Aorta (tissue), 5 donors: Measurements from ENCODE around the gene SMIM24. TPM values are rescaled to one million over a fixed set of nuclear protein-coding genes. Genes with fewer than 3 reads are reported as not detected.

Experiments used
- ATAC-seq: fragments of 200-7000 bp; cut with Tn5 transposase; one replicate; pipeline ENCODE4 v1.9.1; 2022; ENCODE audit warnings: moderate library complexity; ENCODE audit not compliant: low FRiP score
- DNase-seq, 2 donors: peaks; one replicate each; pipeline ENCODE4 v3.0.0-alpha.2; 2020
- H3K27ac ChIP-seq, 2 donors: one replicate each; pipeline ENCODE4 v1.5.1; 2013; ENCODE audit warnings: low read length in 2 of 2, mild to moderate bottlenecking in 2 of 2, moderate library complexity in 2 of 2, control low read depth in 1 of 2, inconsistent platforms in 1 of 2, low read depth in 1 of 2
- H3K27me3 ChIP-seq, 2 donors: one replicate each; pipeline ENCODE4 v1.6.1; 2013; ENCODE audit warnings: control low read depth in 1 of 2, low read length in 1 of 2, mild to moderate bottlenecking in 1 of 2, moderate library complexity in 1 of 2; ENCODE audit not compliant: insufficient read depth in 2 of 2, control insufficient read depth in 1 of 2
- H3K36me3 ChIP-seq, 2 donors: one replicate each; pipeline ENCODE4 v1.6.1; 2013; ENCODE audit warnings: control low read depth in 1 of 2, low read length in 1 of 2, mild to moderate bottlenecking in 1 of 2; ENCODE audit not compliant: insufficient read depth in 2 of 2, control insufficient read depth in 1 of 2
- H3K4me1 ChIP-seq, 2 donors: one replicate each; pipeline ENCODE4 v1.6.1; 2013; ENCODE audit warnings: low read length in 2 of 2, control low read depth in 1 of 2, mild to moderate bottlenecking in 1 of 2, moderate library complexity in 1 of 2; ENCODE audit not compliant: insufficient read depth in 2 of 2, control insufficient read depth in 1 of 2
- H3K4me3 ChIP-seq, 2 donors: one replicate each; pipeline ENCODE4 v1.5.1; 2013; ENCODE audit warnings: low read length in 2 of 2, control low read depth in 1 of 2, mild to moderate bottlenecking in 1 of 2
- H3K9me3 ChIP-seq: one replicate; pipeline ENCODE4 v1.6.1; 2013; ENCODE audit warnings: mild to moderate bottlenecking, low read length; ENCODE audit not compliant: control insufficient read depth
- WGBS, 2 donors: extraction: QIAGEN DNeasy Blood & Tissue Kit; methylation state at CpG; one replicate each; pipeline ENCODE4 v1.1.7; 2013; 5-methylcytosine and 5-hydroxymethylcytosine counted together
- intact Hi-C, 2 donors: fragments of 100-400 bp; cut with DNase I; formaldehyde crosslinking; loops; one replicate each; pipeline versions ENCODE4 v1.14.2 to v1.15.0; 2022
- polyA plus RNA-seq, 2 donors: library from polyadenylated mRNA; stranded (reverse); fragments of 200-250 nt; gene quantifications; one replicate each; pipeline ENCODE4 v1.2.3, GENCODE V29; 2013
- total RNA-seq, 2 donors: library from RNA; stranded (reverse); fragmentation: NEBNext Ultra II Directional; extraction: Animal tissue kit (Norgen Biotek cat#: 25700); gene quantifications; one replicate each; pipeline ENCODE4 v1.2.1, GENCODE V29; 2021
- donor health status: healthy with polysubstance abuse.
- donor health status: Bipolar disorder and iron deficiency.
- donor health status: DM: no; HTN: no; CAD: no.
- donor health status: DM: no; HTN: no; CAD: no.
- donor health status: DM: yes; HTN: yes; CAD: no.

Gene SMIM24
- total and polyA plus RNA-seq, 4 donors: 0.67 to 62.6 TPM; not detected in 2

DNA sequence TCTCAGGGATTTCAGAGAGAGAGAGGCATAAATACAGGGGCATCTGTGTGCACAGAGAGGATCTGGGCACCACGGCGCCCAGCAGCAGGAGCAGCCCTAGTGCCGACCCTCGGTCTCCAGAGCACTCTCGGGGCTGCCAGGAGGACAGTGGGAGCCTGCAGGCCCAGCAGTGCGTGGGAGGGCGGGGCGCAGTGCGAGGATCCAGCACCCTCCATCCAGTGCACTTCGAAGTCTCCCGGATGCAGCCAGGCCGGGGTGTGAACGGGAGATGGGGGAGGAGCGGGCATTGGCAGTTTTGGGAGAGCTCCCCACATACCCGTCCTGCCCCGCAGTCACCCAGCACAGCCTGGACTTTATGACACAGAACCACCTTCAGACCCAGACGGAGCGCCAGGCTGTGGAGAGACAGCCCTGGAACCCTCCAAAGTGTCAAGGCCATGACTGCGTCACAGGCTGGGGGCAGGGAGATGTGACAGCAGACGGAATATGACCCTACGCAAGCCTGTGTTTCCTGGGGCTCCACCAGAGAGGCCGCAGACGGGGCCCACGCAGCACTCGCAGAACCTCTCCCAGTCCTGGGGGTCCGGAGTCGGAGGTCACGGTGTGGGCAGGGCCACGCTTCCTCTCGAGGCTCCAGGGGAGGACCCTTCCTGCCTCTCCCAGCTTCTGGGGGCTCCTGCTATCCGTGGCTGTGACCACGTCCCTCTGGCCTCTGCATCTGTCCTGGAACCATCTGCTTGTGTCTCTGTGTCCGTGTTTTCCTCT is 43.9 kb upstream of the SMIM24 start:
- Histone ChIP-seq H3K9me3 (no peaks in the 10 kb centered on the region), H3K27ac (no peak overlapping the region), H3K27me3 (no peaks in the 10 kb centered on the region), H3K4me1 (no peaks in the 10 kb centered on the region), H3K36me3 (no peaks in the 10 kb centered on the region), H3K4me3 (no peak overlapping the region)
- ATAC-seq (no peak), DNase-seq (no peak)
- intact Hi-C loops: no loop called here
- 89 to 91% methylated on average over 33 of the region's 33 CpGs for WGBS, 2 donors

DNA sequence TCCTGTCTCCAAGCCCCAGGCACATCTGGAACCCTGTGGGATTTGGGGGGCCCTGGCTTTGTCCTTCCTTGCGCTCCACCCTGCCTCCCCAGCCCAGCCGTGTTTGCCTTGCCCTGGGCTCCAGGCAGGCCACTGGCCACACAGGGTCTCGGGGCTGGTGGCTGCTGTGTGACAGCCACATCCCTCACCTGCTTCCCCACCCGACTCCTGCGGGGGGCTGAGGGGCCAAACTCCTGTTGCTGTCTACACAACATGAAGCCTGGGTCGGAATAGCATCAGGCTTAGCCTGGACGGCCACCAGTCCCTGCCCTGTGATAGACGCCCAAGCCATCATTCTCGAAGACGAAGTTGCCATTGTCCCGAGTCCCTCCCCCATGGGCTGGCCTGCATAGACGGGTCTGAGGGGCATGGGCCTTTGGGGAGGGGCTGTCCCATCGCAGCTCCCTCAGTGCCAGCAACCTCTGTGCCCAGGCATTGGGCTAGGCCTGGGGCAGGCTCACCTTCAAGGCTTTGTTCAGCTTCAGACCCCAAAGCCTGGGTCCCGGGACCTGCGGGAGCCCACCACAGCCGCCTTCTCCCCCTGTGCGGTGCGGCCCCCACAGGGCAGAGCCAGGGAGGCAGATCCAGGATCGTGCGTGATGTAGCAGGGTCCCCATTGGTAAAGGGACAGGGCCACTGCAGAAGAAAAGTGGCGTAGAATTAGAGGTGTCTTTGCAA is 43.2 kb upstream of the SMIM24 start:
- DNase-seq: no peak
- 86 to 88% methylated on average over 21 of the region's 21 CpGs for WGBS, 2 donors
- Histone ChIP-seq H3K9me3 (no peaks in the 10 kb centered on the region), H3K27me3 (no peaks in the 10 kb centered on the region), H3K4me1 (no peaks in the 10 kb centered on the region), H3K4me3 (no peak overlapping the region), H3K36me3 (no peaks in the 10 kb centered on the region), H3K27ac (no peak overlapping the region)
- ATAC-seq: no peak
- intact Hi-C loops: no loop called here

DNA sequence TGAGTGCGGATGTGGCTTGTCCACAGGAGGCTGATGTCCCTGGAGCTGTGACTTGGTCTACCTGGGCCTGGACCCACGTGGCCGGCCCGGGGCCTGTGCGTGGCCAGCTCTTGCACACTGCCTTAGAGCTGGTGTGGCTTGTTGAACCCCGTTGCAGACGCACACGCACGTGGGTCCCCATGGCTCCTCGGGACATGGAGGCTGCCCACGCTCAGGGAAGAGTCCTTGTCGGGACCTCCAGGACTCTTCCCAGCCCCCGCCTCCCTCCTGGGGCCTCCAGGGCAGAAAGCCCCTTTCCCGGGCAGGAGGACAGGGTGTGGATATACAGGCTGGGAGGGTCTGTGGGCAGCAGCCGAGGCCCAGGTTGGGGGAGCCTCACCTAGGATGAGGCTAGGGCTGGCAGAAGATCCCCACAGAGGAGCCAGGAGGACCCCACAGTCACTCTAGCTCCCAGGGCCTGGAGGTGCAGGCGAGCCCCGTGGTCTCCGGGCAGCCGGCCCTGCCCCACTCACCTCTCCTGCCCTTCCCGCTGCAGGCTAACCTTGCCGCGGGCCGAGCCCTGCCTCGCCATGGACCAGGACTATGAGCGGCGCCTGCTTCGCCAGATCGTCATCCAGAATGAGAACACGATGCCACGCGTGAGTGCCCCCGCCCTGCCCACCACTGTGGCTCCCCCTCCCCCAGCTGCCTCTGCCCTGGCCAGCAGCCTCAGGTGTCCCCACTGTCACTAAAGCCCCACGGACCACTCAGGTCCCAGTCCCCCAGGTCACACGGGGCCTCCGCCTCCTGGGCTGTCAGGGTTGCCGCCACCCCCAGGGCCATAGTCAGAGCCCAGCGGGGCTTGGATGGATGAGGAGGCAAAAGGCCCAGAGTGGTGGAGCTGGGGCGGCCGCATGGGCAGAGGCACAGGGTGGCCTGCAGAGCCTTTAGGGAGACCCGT is 42.4 kb upstream of the SMIM24 start:
- Histone ChIP-seq H3K9me3 (no peaks in the 10 kb centered on the region), H3K4me1 (no peaks in the 10 kb centered on the region), H3K36me3 (no peaks in the 10 kb centered on the region), H3K4me3 (no peak overlapping the region), H3K27ac (no peak overlapping the region), H3K27me3 (no peaks in the 10 kb centered on the region)
- no peak for DNase-seq
- WGBS, 2 donors: 90 to 92% methylated on average over 40 of the region's 40 CpGs
- intact Hi-C loops: no loop called here
- ATAC-seq: no peak

GRCh38 chr19:3521104-3521445 is 40.8 kb upstream of the SMIM24 start:
- WGBS, 2 donors: 85 to 86% methylated on average over 7 of the region's 7 CpGs
- no peak overlapping the region for H3K27ac ChIP-seq
- H3K4me1 ChIP-seq: no peaks in the 10 kb centered on the region
- H3K4me3 ChIP-seq: no peak overlapping the region
- H3K9me3 ChIP-seq: no peaks in the 10 kb centered on the region
- ATAC-seq: no peak
- DNase-seq: no peak
- H3K36me3 ChIP-seq: no peaks in the 10 kb centered on the region
- no peaks in the 10 kb centered on the region for H3K27me3 ChIP-seq
- intact Hi-C loops: no loop called here

- intact Hi-C loops: no loop called here
- 83 to 85% methylated on average over 37 of the region's 37 CpGs for WGBS, 2 donors
- Histone ChIP-seq H3K4me3 (no peak overlapping the region), H3K27ac (no peak overlapping the region), H3K27me3 (no peaks in the 10 kb centered on the region), H3K4me1 (no peaks in the 10 kb centered on the region), H3K9me3 (no peaks in the 10 kb centered on the region), H3K36me3 (no peaks in the 10 kb centered on the region)
- DNase-seq (no peak), ATAC-seq (no peak)
Measured at GRCh38 chr19:3520166-3521103, 40.1 kb upstream of the SMIM24 start.

- WGBS, 2 donors: 80% methylated on average over 12 to 18 of the region's 18 CpGs
Measured at GRCh38 chr19:3519126-3519525, 38.8 kb upstream of the SMIM24 start.

GRCh38 chr19:3518659-3519058 is 38.3 kb upstream of the SMIM24 start:
- no peaks in the 10 kb centered on the region for H3K36me3 ChIP-seq

More at GRCh38 chr19:3519126-3519525, 38.8 kb upstream of the SMIM24 start:
- Histone ChIP-seq H3K36me3 (no peaks in the 10 kb centered on the region), H3K9me3 (no peaks in the 10 kb centered on the region), H3K4me1 (no peaks in the 10 kb centered on the region), H3K4me3 (no peak overlapping the region), H3K27me3 (no peaks in the 10 kb centered on the region), H3K27ac (no peak overlapping the region)
- ATAC-seq: no peak
- intact Hi-C loops: no loop called here
- no peak for DNase-seq

DNA sequence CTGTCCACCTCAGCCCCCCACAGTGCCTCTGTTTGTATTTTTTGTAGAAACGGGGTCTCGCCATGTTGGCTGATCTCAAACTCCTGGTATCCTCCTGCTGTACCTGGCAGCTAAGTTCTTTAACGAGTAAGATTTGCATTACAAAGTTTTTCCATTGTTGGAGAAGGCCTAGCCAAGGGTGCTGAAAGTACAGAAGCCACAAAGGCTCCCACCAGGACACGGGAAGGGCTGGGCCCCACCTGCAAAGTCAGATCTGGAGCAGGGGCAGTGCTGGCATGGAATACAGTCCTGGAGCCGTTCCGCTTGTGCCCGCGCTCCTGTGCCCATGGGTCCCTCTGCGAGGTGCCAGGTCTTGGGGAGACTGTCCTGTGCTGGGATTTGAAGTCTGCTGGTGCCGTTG is 37.9 kb upstream of the SMIM24 start:
- no peaks in the 10 kb centered on the region for H3K27me3 ChIP-seq
- H3K36me3 ChIP-seq: no peaks in the 10 kb centered on the region
- 67 to 75% methylated on average over 10 of the region's 10 CpGs for WGBS, 2 donors
- no peak overlapping the region for H3K4me3 ChIP-seq
- DNase-seq: no peak
- no peak for ATAC-seq
- H3K4me1 ChIP-seq: no peaks in the 10 kb centered on the region
- H3K27ac ChIP-seq: no peak overlapping the region
- intact Hi-C loops: no loop called here
- no peaks in the 10 kb centered on the region for H3K9me3 ChIP-seq

More at GRCh38 chr19:3518659-3519058, 38.3 kb upstream of the SMIM24 start:
- DNase-seq (no peak), ATAC-seq (no peak)
- Histone ChIP-seq H3K9me3 (no peaks in the 10 kb centered on the region), H3K4me3 (no peak overlapping the region), H3K27me3 (no peaks in the 10 kb centered on the region), H3K4me1 (no peaks in the 10 kb centered on the region), H3K27ac (no peak overlapping the region)
- intact Hi-C loops: no loop called here
- WGBS, 2 donors: 41 to 58% methylated on average over 2 of the region's 2 CpGs
